Panc1 (cell line): ENCODE data around the gene ARL8A. TPM values are rescaled to one million over a fixed set of nuclear protein-coding genes. Genes with fewer than 3 reads are reported as not detected.

Experiments
- ATAC-seq: fragments of 200-7000 bp; cut with Tn5 transposase; 2 replicates; pipeline ENCODE4 v1.9.1; 2020; ENCODE audit warnings: mild to moderate bottlenecking, moderate library complexity
- BruUV-seq: library from RNA; stranded (reverse); fragments of 400-500 nt; replicated peaks from 2 replicates; lab custom pipeline; 2021; lab: Mats Ljungman, UMichigan
- CTCF ChIA-PET: fragments of 300-600 bp; sonication (Branson Sonifier 250); formaldehyde crosslinking; loops from one replicate; lab custom pipeline; 2022; ENCODE audit warnings: antibody characterized with exemption; lab: Charles Lee
- POLR2A ChIA-PET: fragments of 300-600 bp; sonication (Branson Sonifier 250); formaldehyde crosslinking; loops from one replicate; lab custom pipeline; 2022; ENCODE audit warnings: antibody characterized with exemption; lab: Charles Lee
- DNase-seq: peaks from one replicate; pipeline ENCODE4 v3.0.0-alpha.2; 2010; ENCODE audit warnings: low read depth, low spot score
- H3K27ac ChIP-seq: 2 replicates; pipeline ENCODE4 v1.5.1; 2011; ENCODE audit warnings: mild to moderate bottlenecking, low read length, inconsistent platforms
- H3K27me3 ChIP-seq: fragments of 200-500 bp; sonication (Bioruptor generic); 2 replicates; pipeline ENCODE4 v1.6.0; 2014; ENCODE audit warnings: low read length, inconsistent platforms; ENCODE audit not compliant: control insufficient read depth, insufficient read depth
- H3K36me3 ChIP-seq: fragments of 200-500 bp; sonication (Bioruptor generic); 2 replicates; pipeline ENCODE4 v1.5.1; 2014; ENCODE audit warnings: inconsistent platforms, mild to moderate bottlenecking, low read length, moderate library complexity; ENCODE audit not compliant: control insufficient read depth, insufficient read depth
- H3K4me1 ChIP-seq: 2 replicates; pipeline ENCODE4 v1.5.1; 2011; ENCODE audit warnings: inconsistent platforms, mild to moderate bottlenecking, low read length, moderate library complexity; ENCODE audit not compliant: control insufficient read depth, insufficient read depth
- H3K4me3 ChIP-seq, 2 experiments: 2 replicates each; pipeline ENCODE4 v1.5.1; 2011 to 2012; ENCODE audit warnings: low read depth in 2 of 2, low read length in 2 of 2, mild to moderate bottlenecking in 2 of 2, inconsistent platforms in 1 of 2, moderate library complexity in 1 of 2
- H3K9me3 ChIP-seq: fragments of 200-500 bp; sonication (Bioruptor generic); 2 replicates; pipeline ENCODE4 v1.5.1; 2014; ENCODE audit warnings: low read depth, mild to moderate bottlenecking, inconsistent platforms, low read length, moderate library complexity; ENCODE audit not compliant: control insufficient read depth, insufficient read depth
- POLR2AphosphoS5 ChIP-seq: IDR thresholded peaks from 2 replicates; pipeline ENCODE4 v1.6.1; 2012; ENCODE audit warnings: mild to moderate bottlenecking, low read depth, low read length, moderate library complexity
- SIN3A ChIP-seq: IDR thresholded peaks from 2 replicates; pipeline ENCODE4 v1.6.1; 2012; ENCODE audit warnings: low read depth, mild to moderate bottlenecking, low read length, moderate library complexity, borderline replicate concordance; ENCODE audit not compliant: insufficient read depth
- TCF7L2 ChIP-seq: IDR thresholded peaks from 2 replicates; pipeline ENCODE4 v1.6.1; 2011; ENCODE audit warnings: mild to moderate bottlenecking, low read depth, low read length, inconsistent platforms
- in situ Hi-C: cut with HindIII; loops from 2 replicates; pipeline ENCODE4 v1.10.0; 2016; ENCODE audit warnings: low sequenced_read_pairs, low pct_unique_long_range_greater_than_20kb
- intact Hi-C: fragments of 100-400 bp; cut with micrococcal nuclease; formaldehyde crosslinking; loops from one replicate; pipeline ENCODE4 v1.10.0; 2022; ENCODE audit not compliant: unreplicated experiment
- total RNA-seq: library from RNA; stranded (reverse); gene quantifications from one replicate; pipeline ENCODE4 v1.2.1, GENCODE V29; 2021; ENCODE audit not compliant: unreplicated experiment
- TF ChIP-seq, protein P1 (sequence below): fragments of 450-650 bp; IDR thresholded peaks from 2 replicates; pipeline ENCODE4 v1.5.1; 2017; ENCODE audit warnings: mild to moderate bottlenecking
- TF ChIP-seq, protein P2 (sequence below), 2 experiments: IDR thresholded peaks; 2 replicates each; pipeline ENCODE4 v1.6.1; 2011 to 2012; ENCODE audit warnings: low read depth in 2 of 2, control low read depth in 1 of 2, low read length in 1 of 2, mild to moderate bottlenecking in 1 of 2, moderate library complexity in 1 of 2; ENCODE audit not compliant: insufficient read depth in 1 of 2

ARL8A gene
- total RNA-seq, 1 experiment from 2014 or later, result 62.6 TPM

DNA sequence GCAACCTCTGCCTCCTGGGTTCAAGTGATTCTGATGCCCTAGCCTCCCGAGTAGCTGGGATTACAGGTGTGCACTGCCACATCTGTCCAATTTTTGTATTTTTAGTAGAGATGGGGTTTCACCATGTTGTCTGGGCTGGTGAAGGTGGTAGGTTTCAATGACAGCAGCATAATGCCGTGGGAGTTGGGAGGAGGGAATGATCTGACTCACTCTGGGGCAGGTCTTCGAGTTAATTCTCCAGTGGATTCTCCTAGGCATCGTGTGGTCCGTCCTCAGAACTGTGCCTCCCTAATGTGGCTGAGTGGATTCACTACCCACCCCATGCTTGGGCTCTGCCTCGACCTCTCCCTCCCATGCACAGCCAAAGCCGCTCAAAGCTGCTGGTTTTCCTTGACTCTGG is 23.5 kb downstream of the ARL8A start:
- CTCF ChIA-PET, result interaction anchor here (0.8 to 1.3 kb wide), 3 partner anchors 15 to 121 kb away, joined by 3 to 8 read pairs (median 5); no protein-coding TSS in a partner anchor
- BruUV-seq, result no TSS peak
- no peak for TF ChIP-seq SIN3A
- TF ChIP-seq, protein P1, sequence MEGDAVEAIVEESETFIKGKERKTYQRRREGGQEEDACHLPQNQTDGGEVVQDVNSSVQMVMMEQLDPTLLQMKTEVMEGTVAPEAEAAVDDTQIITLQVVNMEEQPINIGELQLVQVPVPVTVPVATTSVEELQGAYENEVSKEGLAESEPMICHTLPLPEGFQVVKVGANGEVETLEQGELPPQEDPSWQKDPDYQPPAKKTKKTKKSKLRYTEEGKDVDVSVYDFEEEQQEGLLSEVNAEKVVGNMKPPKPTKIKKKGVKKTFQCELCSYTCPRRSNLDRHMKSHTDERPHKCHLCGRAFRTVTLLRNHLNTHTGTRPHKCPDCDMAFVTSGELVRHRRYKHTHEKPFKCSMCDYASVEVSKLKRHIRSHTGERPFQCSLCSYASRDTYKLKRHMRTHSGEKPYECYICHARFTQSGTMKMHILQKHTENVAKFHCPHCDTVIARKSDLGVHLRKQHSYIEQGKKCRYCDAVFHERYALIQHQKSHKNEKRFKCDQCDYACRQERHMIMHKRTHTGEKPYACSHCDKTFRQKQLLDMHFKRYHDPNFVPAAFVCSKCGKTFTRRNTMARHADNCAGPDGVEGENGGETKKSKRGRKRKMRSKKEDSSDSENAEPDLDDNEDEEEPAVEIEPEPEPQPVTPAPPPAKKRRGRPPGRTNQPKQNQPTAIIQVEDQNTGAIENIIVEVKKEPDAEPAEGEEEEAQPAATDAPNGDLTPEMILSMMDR, result no peak
- no peak for TF ChIP-seq POLR2AphosphoS5
- no peak for TF ChIP-seq TCF7L2
- TF ChIP-seq, protein P2, sequence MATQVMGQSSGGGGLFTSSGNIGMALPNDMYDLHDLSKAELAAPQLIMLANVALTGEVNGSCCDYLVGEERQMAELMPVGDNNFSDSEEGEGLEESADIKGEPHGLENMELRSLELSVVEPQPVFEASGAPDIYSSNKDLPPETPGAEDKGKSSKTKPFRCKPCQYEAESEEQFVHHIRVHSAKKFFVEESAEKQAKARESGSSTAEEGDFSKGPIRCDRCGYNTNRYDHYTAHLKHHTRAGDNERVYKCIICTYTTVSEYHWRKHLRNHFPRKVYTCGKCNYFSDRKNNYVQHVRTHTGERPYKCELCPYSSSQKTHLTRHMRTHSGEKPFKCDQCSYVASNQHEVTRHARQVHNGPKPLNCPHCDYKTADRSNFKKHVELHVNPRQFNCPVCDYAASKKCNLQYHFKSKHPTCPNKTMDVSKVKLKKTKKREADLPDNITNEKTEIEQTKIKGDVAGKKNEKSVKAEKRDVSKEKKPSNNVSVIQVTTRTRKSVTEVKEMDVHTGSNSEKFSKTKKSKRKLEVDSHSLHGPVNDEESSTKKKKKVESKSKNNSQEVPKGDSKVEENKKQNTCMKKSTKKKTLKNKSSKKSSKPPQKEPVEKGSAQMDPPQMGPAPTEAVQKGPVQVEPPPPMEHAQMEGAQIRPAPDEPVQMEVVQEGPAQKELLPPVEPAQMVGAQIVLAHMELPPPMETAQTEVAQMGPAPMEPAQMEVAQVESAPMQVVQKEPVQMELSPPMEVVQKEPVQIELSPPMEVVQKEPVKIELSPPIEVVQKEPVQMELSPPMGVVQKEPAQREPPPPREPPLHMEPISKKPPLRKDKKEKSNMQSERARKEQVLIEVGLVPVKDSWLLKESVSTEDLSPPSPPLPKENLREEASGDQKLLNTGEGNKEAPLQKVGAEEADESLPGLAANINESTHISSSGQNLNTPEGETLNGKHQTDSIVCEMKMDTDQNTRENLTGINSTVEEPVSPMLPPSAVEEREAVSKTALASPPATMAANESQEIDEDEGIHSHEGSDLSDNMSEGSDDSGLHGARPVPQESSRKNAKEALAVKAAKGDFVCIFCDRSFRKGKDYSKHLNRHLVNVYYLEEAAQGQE (IDR thresholded peaks at IDR 0.05; ENCODE audit: insufficient read depth in 1 of 2, low read depth in 2 of 2, low read length in 1 of 2), result no peak
- Histone ChIP-seq H3K36me3 (no peaks in the 10 kb centered on the region), H3K4me3 (no peak overlapping the region), H3K9me3 (no peaks in the 10 kb centered on the region), H3K4me1 (peaks cover 12% of the 10 kb centered on the region), H3K27me3 (no peaks in the 10 kb centered on the region), H3K27ac (no peak overlapping the region)
- in situ Hi-C loops, result no loop called here
- no peak for DNase-seq
- ATAC-seq, result no peak
- POLR2A ChIA-PET, result interaction anchor here (0.7 kb wide), 1 partner anchor 539 kb away, joined by 9 read pairs; no protein-coding TSS in a partner anchor
- intact Hi-C loops, result loop anchor here (5.0 kb wide), 1 partner anchor 224 kb away; no protein-coding TSS in a partner anchor

DNA sequence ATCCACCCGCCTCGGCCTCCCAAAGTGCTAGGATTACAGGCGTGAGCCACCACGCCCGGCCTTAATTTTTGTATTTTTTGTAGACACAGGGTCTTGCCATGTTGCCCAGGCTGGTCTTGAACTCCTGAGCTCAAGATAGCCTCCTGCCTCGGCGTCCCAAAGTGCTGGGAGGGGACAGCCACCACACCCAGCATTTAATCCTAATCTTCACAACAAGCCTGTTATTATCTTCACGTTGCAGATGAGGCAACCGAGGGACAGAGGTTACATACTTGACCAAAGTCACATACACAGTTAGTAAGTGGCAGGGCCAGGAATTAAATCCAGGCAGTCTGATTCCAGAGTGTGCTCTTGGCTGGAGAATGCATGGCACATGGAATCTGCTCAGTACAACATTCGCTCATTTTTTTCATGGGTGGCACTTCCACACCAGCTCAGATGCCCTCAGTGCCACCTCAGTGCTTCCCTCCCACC is 26.6 kb downstream of the ARL8A start:
- no peaks in the 10 kb centered on the region for H3K36me3 ChIP-seq
- ChIA-PET CTCF (interaction anchor here (0.6 to 1.8 kb wide), 6 partner anchors 108 to 1975 kb away, joined by 3 to 11 read pairs (median 4); partner anchors contain the start of gene ELF3), POLR2A (interaction anchor here (0.5 to 0.6 kb wide), 2 partner anchors 35 to 163 kb away, joined by 10 to 14 read pairs; no protein-coding TSS in a partner anchor)
- H3K27ac ChIP-seq, result peak overlapping the region; percentile 65
- no peaks in the 10 kb centered on the region for H3K27me3 ChIP-seq
- DNase-seq (no peak), ATAC-seq (no peak)
- intact Hi-C loops (loop anchor here (10.0 kb wide), 1 partner anchor 243 kb away; no protein-coding TSS in a partner anchor), in situ Hi-C loops (no loop called here)
- TF ChIP-seq TCF7L2, result no peak
- TF ChIP-seq SIN3A, result no peak
- TF ChIP-seq, protein P2 (IDR thresholded peaks at IDR 0.05; ENCODE audit: insufficient read depth in 1 of 2, low read depth in 2 of 2, low read length in 1 of 2), result no peak
- TF ChIP-seq, protein P1, result no peak
- TF ChIP-seq POLR2AphosphoS5, result no peak
- no peaks in the 10 kb centered on the region for H3K9me3 ChIP-seq
- peaks cover 33% of the 10 kb centered on the region for H3K4me1 ChIP-seq
- no peak overlapping the region for H3K4me3 ChIP-seq
- no TSS peak for BruUV-seq
